ENCODE measurements around the gene NTM.

NTM gene

DNA sequence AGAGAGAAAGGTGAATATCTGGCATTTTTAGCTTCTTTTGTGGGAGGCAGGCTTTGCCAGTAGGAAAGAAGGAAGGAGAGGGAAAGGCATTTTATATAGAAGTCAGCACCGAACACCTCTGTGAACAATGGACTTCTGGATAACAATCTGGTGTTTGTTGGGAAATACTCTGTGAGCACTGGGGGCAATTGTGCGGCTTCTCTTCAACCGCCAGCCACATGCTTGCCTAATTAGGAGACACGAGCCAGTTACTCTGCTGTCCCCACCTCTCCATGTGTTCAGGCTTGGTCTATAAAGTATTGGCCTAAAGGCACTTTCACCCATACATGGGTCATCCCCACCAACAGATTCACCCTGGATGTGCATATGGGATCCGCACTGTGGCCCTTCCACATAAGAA, 523.6 kb downstream of the NTM start:
- no peak for DNase-seq (ENCODE audit: low spot score)

DNA sequence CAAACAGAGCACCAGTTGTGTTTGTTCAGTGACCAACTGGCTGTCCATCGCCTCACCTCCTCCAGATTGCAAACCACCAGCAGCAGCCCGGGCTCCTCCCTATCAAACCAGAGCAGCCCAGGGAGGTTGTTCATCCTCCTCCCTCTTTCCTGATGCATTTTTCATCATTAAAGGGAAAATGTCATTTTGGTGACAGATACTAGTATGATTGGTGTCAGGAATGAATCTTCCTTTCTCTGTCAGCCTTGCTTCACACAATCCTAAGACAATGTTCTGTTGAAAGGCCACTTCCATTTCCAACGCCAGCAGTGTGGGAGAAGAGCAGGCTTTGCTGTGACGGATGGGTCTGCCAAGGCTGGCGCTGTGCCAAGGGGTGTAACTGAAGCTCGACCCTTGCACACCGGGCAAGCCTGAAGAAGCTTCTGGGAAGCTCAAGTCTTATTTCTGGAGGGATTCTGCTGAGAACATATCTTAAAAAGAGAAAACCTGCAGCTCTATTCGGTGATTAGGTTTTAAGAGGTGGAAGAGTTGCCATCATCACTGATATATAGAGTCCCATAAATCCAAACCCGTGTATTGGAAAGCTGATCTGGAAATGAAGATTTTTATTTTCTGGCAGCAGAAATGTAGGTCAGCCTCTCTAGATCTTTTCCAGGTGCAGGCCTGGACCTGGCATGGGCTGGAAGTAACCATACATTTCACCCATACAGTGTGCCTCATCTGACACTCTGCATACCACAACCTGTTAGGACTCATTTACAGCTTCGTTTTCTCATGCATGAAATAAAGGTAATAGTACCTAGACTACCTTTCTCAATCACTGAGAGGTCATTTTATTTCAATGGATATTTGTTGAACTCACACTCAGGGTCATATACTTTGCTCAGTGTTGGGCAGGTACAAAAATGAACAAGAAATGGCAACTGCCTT, 524.5 kb downstream of the NTM start:
- DNase-seq (ENCODE audit: low spot score): no peak

DNA sequence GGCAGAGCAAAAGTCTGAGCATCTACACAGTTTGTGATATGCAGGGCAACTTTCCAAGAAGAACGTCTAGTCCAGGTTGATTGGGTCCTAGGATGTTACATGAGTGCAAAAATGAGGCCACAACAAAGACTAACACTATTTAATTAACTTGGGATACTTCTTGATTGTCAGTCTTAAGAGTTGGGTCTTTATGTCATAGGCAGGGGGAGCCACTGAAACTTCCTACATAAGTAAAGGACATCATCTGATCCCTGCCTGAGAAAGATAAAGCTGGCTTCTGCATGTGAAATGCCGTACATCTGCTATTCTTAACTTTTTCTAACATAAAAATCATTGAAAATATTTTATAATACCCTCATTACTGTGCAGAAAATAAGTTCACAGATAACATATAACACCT, 525.5 kb downstream of the NTM start:
- DNase-seq (ENCODE audit: low spot score): no peak

DNA sequence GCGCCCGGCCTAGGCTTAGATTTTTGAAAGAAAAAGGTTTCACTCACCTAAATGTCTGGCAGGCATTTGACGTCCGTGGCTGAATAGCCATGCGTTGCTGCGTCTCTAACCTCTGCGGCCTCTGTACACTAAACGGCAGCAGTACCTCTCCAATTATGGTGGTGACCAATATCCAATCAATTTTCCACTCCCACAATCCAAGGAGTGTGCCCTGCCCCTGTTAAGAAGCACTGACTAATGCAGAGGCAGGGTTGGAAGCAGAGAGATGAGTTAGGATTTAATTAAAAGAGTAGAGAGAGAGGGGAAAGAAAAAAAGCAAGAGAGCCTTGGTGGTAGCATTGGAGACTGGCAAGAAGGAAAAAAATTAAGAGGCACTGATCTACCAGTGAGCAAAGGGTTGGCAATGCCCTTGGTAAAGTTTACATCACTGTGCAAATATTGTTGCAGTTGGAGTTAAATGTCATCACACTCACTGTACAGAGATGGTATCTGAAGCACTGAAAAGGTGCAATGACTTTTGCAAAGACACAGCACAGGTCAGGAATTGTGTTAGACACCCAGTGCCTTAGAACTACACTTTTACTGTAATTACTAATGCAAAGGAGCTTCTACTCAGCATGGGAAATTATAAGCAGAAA, 526.7 kb downstream of the NTM start:
- DNase-seq (ENCODE audit: low spot score): no peak

DNA sequence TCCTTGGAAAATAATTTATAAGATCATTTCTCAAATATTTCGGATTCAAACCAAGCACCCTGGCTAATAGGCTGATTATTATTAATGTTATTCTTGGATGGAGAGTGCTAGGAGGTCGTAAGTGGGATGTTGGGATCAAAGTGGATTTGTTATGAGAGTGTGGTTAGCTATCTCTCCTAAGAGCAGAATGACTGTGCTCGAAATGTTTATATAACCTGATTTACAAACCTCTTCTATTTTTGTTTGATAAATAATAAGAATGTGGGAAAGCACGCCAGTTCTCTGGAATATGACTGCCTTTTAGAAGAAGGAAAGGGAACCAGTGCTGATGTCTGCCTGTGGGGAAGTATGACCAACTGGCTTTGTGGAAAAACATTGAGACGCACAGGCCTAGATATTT, 527.5 kb downstream of the NTM start:
- no peak for DNase-seq (ENCODE audit: low spot score)

DNA sequence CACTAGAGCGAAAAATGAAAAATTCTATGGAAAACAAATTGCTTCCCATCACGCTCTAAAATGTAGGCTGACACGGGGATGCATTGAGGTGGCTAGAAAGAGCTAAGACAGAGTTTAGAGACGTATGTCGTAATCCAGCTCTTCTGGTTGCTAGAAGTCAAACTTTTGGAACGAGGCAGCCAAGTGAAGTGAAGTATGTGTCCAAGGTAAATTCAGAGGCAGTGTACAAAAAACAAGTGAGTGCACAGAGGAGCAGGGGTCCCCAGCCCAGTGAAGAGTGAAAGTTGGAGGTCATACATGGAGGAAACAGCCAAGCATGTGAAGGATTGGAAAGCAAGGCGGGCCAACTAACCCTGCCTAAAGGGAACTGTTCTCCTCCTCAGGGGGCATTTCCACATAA, 528.5 kb downstream of the NTM start:
- DNase-seq (ENCODE audit: low spot score): no peak

DNA sequence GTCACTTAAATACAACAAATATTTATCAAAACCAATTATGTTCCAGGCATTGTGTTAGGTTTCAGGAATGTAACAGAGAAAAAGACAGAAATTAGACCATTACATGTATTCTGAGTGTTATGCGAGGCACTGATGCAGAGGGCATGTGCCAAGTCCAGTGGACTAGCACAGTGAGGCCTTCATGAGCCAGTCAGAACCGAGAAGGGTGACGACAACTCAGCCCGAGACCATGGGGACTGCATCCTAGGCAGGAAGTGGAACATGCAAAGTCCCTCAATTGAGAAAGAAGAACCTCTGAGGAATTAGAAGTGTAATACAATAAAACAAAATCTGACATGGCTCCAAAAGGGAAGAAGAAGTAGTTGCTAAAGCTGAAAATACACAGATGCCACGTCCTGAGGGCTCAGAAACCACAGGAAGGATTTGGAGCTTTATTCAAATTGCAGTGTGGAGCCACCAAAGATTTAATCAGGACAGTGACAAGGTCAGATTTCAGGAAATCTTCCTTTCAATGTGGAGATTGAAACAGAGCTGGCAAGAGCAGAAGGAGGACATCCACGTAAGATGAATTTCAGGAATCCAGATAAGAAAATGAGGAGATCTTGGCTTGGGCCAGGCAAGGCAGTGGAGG, 529.6 kb downstream of the NTM start:
- no peak for DNase-seq (ENCODE audit: low spot score)

DNA sequence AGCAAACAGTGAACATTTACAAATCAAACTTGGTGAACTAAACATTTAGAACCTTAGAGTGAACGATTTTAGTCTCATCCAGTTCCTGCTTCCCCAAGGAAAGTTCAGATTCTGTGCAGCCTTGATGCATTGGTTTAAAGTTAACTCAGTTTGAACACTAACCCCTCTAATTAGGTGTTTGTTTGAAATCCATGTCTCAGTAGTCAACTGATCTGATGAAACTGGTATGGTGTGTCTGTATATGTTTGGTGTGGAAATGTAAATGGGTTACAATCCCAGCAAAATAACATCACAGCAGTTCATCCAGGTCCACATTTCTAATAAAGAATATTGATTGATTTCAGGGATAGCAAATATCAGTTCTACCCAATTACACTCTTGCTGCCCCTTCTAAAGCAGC, 532.0 kb downstream of the NTM start:
- no peak for DNase-seq (ENCODE audit: low spot score)

DNA sequence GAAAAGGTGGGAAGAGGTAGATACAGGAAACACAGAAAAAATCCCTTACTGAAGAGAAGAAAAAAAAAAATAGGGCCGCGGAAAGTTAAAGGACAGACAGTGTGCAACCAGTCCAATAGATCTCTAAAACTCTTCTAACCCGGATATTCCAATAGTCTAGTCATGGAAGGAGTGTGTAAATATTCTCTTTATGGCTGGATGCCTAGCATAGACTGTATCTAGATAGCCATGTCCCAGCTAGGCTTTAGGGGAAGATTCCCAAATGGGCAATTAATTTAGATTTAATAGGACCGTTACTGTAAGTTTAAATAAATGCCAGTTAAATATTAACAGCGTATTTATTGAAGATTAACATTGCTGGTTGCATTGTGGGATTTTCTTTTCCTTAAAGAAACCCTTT, 532.7 kb downstream of the NTM start:
- DNase-seq (ENCODE audit: low spot score): no peak

DNA sequence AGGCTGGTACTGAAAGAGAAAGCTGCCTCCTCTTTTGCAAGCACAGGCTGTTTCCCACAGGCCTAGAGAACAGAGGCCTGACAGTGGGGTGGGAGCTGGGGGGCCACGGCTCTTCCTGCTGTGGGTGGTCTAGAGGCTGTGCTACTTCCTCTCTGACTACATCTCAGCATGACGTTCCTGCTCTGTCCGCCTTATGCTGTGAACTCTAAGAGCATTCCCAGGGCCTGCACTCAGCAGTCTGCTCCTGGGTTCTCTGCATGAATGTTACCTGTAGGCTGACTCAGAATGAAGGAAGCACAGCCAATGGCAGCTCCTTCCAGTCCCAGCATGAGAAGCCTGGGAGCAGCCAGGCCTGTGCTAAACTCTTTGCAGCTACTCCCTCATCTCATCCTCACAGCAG, 534.3 kb downstream of the NTM start:
- DNase-seq (ENCODE audit: low spot score): peak; percentile 43

DNA sequence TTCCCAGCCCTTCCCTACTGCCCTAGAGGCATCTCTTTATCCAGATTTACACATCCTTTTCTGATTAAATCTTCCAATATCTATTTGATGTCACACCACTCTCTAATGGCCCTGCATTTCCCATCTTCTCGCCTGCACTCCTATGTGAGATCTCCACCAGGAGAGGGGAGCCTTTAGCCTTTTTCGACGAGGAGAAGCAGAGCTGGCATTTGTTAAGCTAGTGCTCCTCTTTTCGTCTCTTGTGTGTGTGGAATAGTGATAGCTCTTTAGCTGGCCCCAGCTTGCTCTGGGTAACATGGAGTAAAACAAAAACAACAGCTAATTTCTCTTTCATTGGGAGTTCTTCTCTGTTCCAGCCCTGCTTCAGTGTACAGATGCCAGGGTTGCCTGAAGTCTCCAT, 536.5 kb downstream of the NTM start:
- no peak for DNase-seq (ENCODE audit: low spot score)

DNA sequence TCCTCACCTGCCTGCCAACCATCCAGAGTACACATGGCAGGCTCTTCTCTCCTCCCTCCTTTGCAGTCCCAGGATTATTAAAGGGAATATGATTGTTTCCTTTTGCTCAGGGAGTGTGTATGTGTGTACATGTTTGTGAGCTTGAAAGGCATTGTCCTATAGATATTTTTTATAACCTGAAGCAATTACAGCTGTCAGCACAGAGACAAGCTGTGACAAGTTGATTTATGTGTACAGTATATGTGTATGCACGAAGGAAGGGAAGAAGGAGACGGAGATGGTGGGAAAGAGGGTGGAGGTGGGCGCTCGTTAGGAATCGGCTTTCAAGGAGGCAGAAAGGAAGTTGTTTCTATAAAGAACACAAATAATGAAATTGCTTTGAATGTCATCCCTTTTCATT, 537.0 kb downstream of the NTM start:
- no peak for DNase-seq (ENCODE audit: low spot score)

DNA sequence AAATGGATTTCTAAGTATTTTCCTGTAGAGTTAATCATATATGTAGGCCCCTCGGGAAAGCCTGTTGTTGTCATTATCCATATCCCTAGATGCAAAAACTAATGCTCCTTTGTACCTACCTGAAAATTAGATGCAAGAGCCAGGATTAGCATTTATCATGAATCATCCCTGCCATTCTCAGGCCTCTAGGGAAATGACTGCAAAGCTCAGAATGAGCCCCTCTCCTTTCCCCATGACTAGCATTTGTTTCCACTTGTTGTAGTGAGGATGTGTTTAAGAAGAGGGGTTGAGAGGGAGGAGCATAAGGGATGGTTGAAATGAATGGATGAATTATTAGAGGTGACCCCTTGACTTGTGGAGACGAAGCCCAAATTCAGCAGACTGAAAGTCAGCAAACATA, 537.9 kb downstream of the NTM start:
- DNase-seq (ENCODE audit: low spot score): no peak

DNA sequence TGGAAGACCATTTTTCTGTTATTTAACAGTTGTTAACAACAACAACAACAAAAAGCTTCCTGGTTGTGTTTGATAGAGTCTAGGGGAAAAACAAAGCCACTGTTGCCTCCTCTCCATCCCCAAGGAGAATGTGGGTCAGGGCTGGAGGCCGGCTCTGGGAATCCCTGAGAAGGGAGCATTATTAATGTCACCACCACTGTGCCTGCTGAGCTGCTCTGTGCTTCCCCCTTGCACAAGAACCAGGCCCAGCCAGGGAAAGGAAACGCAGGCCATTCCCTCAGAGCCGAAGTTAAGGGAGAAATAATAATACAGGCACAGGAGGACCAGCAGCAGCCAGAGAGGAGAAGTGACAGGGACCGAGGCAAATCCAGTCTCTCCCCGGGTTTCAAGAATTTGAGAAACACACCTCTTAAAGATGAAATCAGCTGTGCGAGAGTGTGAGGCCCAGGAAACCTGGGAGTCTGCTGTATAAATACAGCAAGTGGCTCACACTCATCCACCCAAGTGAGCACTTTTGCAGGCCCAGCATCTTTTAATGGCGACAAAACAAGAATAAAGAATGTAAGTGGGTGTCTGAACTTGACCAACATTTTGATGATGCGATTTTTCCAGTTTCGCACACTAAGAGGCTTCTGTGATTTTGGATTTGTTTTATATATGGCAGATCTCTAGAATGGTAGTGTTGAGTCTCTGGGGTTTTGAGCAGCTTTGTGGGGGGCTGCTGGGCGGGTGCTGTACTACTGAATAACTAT, 539.2 kb downstream of the NTM start:
- DNase-seq (ENCODE audit: low spot score): no peak

DNA sequence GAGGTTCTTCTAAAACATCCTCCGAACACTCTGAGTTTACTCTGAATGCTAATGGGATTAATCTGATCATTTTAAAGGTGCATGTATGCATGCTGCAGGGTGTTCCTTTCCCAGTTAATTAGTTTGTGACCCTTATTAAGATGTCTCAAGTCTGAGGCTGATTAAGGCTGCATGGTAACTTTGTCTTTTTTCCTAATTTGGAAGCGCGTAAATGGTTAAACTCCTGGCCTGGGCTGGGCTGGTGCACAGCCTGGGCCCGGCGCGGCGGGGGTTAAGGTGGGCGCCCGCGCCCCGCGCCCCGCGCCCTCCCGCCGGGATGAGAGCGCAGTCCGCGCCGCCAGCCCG, 539.7 kb downstream of the NTM start:
- no peak for DNase-seq (ENCODE audit: low spot score)

DNA sequence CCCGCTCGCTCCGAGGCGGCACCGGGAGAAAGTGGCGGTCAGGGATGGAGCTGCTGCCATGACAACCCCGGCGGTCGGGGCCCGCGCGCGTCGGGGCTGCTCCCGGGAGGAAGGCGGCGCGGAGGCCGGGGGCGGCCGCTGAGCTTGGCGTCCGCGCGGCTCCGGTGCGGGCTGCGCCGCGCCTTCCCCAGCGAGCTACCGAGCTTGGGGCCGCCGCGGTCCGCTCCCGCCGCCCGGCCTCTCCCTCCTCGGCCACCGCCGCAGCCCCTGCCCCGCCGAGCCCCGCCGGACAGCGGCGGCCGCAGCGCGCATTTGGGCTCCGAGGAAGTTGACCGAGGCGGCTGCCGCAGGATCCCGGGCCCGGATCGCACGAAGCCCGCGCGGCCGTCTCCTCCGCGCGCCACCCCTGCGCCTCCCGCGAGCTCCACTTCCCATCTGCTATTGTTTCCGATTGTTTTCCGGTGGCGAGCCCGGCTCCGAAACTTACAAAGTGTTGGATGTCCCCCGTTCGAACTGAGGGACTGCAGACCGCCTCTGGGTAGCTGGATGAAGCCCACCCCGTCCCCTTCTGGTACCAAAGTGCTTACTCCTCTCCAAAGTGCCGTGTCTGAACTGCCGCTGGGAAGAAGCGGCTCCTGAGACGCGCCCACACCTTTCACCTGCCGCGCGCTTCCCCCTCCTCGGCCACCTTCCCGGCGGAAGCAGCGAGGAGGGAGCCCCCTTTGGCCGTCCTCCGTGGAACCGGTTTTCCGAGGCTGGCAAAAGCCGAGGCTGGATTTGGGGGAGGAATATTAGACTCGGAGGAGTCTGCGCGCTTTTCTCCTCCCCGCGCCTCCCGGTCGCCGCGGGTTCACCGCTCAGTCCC, 540.3 kb downstream of the NTM start:
- DNase-seq (ENCODE audit: low spot score): peak; percentile 35

DNA sequence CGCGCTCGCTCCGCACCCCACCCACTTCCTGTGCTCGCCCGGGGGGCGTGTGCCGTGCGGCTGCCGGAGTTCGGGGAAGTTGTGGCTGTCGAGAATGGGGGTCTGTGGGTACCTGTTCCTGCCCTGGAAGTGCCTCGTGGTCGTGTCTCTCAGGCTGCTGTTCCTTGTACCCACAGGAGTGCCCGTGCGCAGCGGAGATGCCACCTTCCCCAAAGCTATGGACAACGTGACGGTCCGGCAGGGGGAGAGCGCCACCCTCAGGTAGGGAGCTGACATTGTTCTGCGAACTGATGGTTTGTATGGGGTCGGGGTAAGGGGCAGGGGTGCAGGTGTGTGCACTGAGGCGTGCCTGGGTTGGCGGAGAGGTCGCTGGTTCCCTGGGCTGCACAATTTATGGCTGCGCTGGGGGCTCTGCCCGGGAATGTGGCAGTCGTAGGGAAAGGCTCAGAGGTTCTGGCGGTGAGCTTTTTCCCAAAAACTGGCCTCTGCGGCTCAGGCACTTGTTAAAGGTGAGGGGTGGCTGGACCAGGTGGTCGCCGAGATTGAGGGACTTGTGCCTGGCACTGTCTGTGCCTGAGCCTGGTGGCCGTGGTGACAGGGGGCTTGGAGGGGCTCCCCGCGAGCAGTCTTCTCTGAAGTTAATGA, 541.1 kb downstream of the NTM start:
- DNase-seq (ENCODE audit: low spot score): peak; percentile 66

DNA sequence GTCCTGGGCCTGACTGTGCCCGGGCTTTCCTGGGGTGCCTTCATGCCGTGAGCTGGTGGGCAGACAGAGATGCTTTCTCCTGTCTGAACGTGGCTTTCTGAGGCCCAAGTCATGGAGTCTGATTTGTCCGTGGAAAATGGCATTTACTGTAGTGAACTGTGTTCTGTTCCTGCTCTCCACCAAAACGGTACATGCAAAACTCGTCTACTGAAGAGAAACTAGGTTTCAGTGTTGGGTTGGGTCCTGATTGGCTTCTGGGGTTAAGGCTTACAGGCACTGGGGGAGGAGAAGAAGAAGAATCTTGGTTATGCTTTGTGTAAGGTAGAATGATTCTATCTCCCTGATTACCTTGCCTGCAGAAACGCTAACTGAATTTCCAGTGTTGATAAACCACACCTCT, 541.7 kb downstream of the NTM start:
- DNase-seq (ENCODE audit: low spot score): no peak

DNA sequence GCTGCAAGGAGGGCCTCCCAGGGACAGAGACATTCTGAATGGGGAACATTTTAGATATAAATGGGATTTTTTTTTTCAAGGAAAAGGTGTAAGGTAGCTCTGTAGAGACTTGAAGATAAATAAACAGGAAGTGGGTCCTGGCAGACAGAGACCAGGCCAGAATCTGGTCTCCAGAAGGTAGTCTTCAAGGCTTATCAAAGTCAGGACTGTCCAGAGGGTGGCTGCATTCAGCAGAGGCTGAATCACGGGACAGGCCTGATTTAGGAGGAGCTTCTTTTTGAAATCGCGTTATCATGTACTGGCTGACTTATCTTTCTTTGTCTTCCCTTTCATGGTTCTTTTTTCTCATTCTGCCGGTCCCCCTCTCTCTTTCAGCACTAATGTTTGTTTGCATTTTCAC, 542.9 kb downstream of the NTM start:
- no peak for DNase-seq (ENCODE audit: low spot score)

DNA sequence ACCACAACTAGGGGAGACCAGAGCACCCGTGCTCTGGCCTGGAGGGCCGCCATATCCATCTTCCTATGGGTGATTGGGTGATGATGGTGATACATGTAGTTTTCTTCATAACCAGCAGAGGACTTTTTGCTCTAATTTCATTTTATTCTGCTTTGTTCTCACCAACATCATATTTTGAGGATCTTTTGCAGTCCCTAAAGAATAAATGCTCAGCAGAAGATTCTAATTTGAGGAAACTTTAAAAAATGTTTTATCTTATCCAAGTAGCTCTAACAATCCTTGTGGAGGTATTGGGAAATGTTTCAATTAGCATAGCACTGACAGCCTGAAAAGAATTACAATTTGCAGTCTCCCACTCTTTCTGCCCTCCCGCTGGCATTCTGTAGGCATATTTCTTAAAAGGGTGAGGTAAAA, 544.0 kb downstream of the NTM start:
- DNase-seq (ENCODE audit: low spot score): no peak

DNA sequence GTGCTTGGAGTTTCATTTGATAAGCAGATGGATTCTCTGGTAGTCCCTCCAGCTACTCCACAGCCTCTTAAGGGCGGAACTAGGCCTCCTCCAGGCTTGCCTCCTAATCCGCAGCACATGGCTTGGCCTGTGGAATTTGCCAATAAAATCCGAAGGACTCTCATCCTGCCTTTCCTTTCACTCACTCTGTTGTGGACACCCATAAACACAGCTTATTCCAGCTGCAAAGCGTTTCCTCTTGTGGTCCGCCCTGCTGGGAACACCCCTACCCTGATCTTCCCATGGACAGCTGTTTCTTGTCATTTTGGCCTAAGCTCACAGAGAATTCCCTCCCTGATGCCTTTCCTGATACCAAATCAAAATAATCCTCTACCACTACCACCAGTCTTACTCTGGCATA, 546.2 kb downstream of the NTM start:
- no peak for DNase-seq (ENCODE audit: low spot score)

Measured in iPS-NIHi11 (cell line).